WTC11 (cell line): ENCODE measurements around the gene CD101. TPM values are rescaled to one million over a fixed set of nuclear protein-coding genes. Genes with fewer than 3 reads are reported as not detected.

ENCODE experiments used
- ATAC-seq: fragments of 200-7000 bp; cut with Tn5 transposase; 2 replicates; pipeline ENCODE4 v1.10.0; 2021; ENCODE audit warnings: mild to moderate bottlenecking, moderate library complexity
- CTCF ChIA-PET: fragments of 300-600 bp; sonication (Branson Sonifier 250); formaldehyde crosslinking; loops from one replicate; lab custom pipeline; 2021; ENCODE audit warnings: antibody characterized with exemption; lab: Charles Lee
- POLR2A ChIA-PET: fragments of 350-600 bp; sonication (Branson Sonifier 250); formaldehyde crosslinking; loops from one replicate; lab custom pipeline; 2021; ENCODE audit warnings: antibody characterized with exemption; lab: Charles Lee
- DNase-seq: peaks from one replicate; pipeline ENCODE4 v3.0.0; 2021; ENCODE audit warnings: low spot score
- H3K27ac Mint-ChIP-seq: 2 replicates; pipeline ENCODE4 v1.8.0; 2021; ENCODE audit warnings: mixed read lengths
- H3K27me3 Mint-ChIP-seq: 2 replicates; pipeline ENCODE4 v1.8.0; 2021; ENCODE audit warnings: low read depth, mild to moderate bottlenecking, moderate library complexity, mixed read lengths
- H3K36me3 Mint-ChIP-seq: 2 replicates; pipeline ENCODE4 v1.8.0; 2021; ENCODE audit warnings: mixed read lengths
- H3K4me1 Mint-ChIP-seq: 2 replicates; pipeline ENCODE4 v1.8.0; 2022; ENCODE audit warnings: mixed read lengths
- H3K4me3 Mint-ChIP-seq: 2 replicates; pipeline ENCODE4 v1.8.0; 2021; ENCODE audit warnings: mild to moderate bottlenecking, moderate library complexity, mixed read lengths
- H3K9me3 Mint-ChIP-seq: 2 replicates; pipeline ENCODE4 v1.8.0; 2021; ENCODE audit warnings: mixed read lengths
- ATF1 ChIP-seq: sonication (generic); formaldehyde crosslinking; IDR thresholded peaks from 2 replicates; pipeline ENCODE4 v1.8.1; 2023; ENCODE audit warnings: mild to moderate bottlenecking, moderate library complexity, missing genetic modification reagents
- ATF3 ChIP-seq: sonication (generic); formaldehyde crosslinking; conservative IDR thresholded peaks from 2 replicates; pipeline ENCODE4 v1.8.1; 2022; ENCODE audit warnings: mild to moderate bottlenecking, missing genetic modification reagents
- CBFB ChIP-seq: sonication (generic); formaldehyde crosslinking; IDR thresholded peaks from 2 replicates; pipeline ENCODE4 v1.8.1; 2022; ENCODE audit warnings: mild to moderate bottlenecking, low read depth, missing genetic modification reagents
- GRHL2 ChIP-seq: fragments of 250-450 bp; sonication (Bioruptor Pico); IDR thresholded peaks from 2 replicates; pipeline ENCODE4 v1.8.0; 2022; ENCODE audit warnings: mild to moderate bottlenecking, moderate library complexity; ENCODE audit not compliant: insufficient replicate concordance, severe bottlenecking
- RELA ChIP-seq: sonication (generic); formaldehyde crosslinking; IDR thresholded peaks from 2 replicates; pipeline ENCODE4 v1.8.1; 2022; ENCODE audit warnings: missing genetic modification reagents, mild to moderate bottlenecking, borderline replicate concordance
- SMAD3 ChIP-seq: sonication (generic); formaldehyde crosslinking; IDR thresholded peaks from 2 replicates; pipeline ENCODE4 v1.8.0; 2022; ENCODE audit warnings: missing genetic modification reagents, mild to moderate bottlenecking, borderline replicate concordance
- SMAD4 ChIP-seq: sonication (generic); formaldehyde crosslinking; IDR thresholded peaks from 2 replicates; pipeline ENCODE4 v1.8.0; 2022; ENCODE audit warnings: mild to moderate bottlenecking, missing genetic modification reagents
- ZBTB21 ChIP-seq: sonication (generic); formaldehyde crosslinking; IDR thresholded peaks from 2 replicates; pipeline ENCODE4 v1.8.1; 2023; ENCODE audit warnings: mild to moderate bottlenecking, missing genetic modification reagents, borderline replicate concordance
- ZNF138 ChIP-seq: sonication (generic); formaldehyde crosslinking; conservative IDR thresholded peaks from 2 replicates; pipeline ENCODE4 v1.8.1; 2022; ENCODE audit warnings: mild to moderate bottlenecking, moderate library complexity, missing genetic modification reagents
- ZNF219 ChIP-seq: sonication (generic); formaldehyde crosslinking; IDR thresholded peaks from 2 replicates; pipeline ENCODE4 v1.8.0; 2023; ENCODE audit warnings: missing genetic modification reagents, mild to moderate bottlenecking, borderline replicate concordance
- ZNF232 ChIP-seq: sonication (generic); formaldehyde crosslinking; IDR thresholded peaks from 2 replicates; pipeline ENCODE4 v1.8.0; 2022; ENCODE audit warnings: mild to moderate bottlenecking, missing genetic modification reagents
- ZNF281 ChIP-seq: sonication (generic); formaldehyde crosslinking; IDR thresholded peaks from 2 replicates; pipeline ENCODE4 v1.8.0; 2023; ENCODE audit warnings: mild to moderate bottlenecking, missing genetic modification reagents
- ZNF425 ChIP-seq: fragments of 250-450 bp; sonication (Bioruptor Pico); conservative IDR thresholded peaks from 2 replicates; pipeline ENCODE4 v1.9.0; 2021; ENCODE audit warnings: mild to moderate bottlenecking
- total RNA-seq: library from RNA; stranded (reverse); gene quantifications from 3 replicates; pipeline ENCODE4 v1.2.3, GENCODE V29; 2021
- TF ChIP-seq, protein P1 (sequence below): sonication (generic); formaldehyde crosslinking; IDR thresholded peaks from 2 replicates; pipeline ENCODE4 v1.8.0; 2022; ENCODE audit warnings: missing genetic modification reagents
- TF ChIP-seq, protein P2 (sequence below): sonication (generic); formaldehyde crosslinking; IDR thresholded peaks from 2 replicates; pipeline ENCODE4 v1.8.1; 2022; ENCODE audit warnings: mild to moderate bottlenecking, moderate library complexity, missing genetic modification reagents
- TF ChIP-seq, protein P3 (sequence below): sonication (generic); formaldehyde crosslinking; IDR thresholded peaks from 2 replicates; pipeline ENCODE4 v1.8.1; 2023; ENCODE audit warnings: mild to moderate bottlenecking, missing genetic modification reagents, moderate library complexity

CD101 gene
- total RNA-seq, 1 experiment from 2014 or later: 1.4 TPM

- no peak for TF ChIP-seq ZNF219 (CRISPR knock-in tag)
- no peak for TF ChIP-seq ZNF138 (CRISPR knock-in tag)
- TF ChIP-seq, protein P1, sequence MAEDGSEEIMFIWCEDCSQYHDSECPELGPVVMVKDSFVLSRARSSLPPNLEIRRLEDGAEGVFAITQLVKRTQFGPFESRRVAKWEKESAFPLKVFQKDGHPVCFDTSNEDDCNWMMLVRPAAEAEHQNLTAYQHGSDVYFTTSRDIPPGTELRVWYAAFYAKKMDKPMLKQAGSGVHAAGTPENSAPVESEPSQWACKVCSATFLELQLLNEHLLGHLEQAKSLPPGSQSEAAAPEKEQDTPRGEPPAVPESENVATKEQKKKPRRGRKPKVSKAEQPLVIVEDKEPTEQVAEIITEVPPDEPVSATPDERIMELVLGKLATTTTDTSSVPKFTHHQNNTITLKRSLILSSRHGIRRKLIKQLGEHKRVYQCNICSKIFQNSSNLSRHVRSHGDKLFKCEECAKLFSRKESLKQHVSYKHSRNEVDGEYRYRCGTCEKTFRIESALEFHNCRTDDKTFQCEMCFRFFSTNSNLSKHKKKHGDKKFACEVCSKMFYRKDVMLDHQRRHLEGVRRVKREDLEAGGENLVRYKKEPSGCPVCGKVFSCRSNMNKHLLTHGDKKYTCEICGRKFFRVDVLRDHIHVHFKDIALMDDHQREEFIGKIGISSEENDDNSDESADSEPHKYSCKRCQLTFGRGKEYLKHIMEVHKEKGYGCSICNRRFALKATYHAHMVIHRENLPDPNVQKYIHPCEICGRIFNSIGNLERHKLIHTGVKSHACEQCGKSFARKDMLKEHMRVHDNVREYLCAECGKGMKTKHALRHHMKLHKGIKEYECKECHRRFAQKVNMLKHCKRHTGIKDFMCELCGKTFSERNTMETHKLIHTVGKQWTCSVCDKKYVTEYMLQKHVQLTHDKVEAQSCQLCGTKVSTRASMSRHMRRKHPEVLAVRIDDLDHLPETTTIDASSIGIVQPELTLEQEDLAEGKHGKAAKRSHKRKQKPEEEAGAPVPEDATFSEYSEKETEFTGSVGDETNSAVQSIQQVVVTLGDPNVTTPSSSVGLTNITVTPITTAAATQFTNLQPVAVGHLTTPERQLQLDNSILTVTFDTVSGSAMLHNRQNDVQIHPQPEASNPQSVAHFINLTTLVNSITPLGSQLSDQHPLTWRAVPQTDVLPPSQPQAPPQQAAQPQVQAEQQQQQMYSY (CRISPR knock-in tag): no peak
- no peak for TF ChIP-seq ZBTB21 (CRISPR knock-in tag)
- TF ChIP-seq ATF3 (CRISPR knock-in tag): no peak
- TF ChIP-seq, protein P2, sequence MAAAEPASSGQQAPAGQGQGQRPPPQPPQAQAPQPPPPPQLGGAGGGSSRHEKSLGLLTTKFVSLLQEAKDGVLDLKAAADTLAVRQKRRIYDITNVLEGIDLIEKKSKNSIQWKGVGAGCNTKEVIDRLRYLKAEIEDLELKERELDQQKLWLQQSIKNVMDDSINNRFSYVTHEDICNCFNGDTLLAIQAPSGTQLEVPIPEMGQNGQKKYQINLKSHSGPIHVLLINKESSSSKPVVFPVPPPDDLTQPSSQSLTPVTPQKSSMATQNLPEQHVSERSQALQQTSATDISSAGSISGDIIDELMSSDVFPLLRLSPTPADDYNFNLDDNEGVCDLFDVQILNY (CRISPR knock-in tag): no peak
- no peak for TF ChIP-seq ZNF281 (CRISPR knock-in tag)
- TF ChIP-seq CBFB (CRISPR knock-in tag): no peak
- TF ChIP-seq ZNF232 (CRISPR knock-in tag): no peak
- TF ChIP-seq SMAD4 (CRISPR knock-in tag): no peak
- TF ChIP-seq RELA (CRISPR knock-in tag): no peak
- TF ChIP-seq, protein P3, sequence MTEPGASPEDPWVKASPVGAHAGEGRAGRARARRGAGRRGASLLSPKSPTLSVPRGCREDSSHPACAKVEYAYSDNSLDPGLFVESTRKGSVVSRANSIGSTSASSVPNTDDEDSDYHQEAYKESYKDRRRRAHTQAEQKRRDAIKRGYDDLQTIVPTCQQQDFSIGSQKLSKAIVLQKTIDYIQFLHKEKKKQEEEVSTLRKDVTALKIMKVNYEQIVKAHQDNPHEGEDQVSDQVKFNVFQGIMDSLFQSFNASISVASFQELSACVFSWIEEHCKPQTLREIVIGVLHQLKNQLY (CRISPR knock-in tag): no peak
- no peak for TF ChIP-seq ZNF425 (CRISPR knock-in tag)
- no peak for TF ChIP-seq SMAD3 (CRISPR knock-in tag)
- no peak for TF ChIP-seq GRHL2
- no peak for TF ChIP-seq ATF1
- no peak overlapping the region for H3K27ac Mint-ChIP-seq
- peaks cover 27% of the 10 kb centered on the region for H3K4me1 Mint-ChIP-seq
- ATAC-seq (no peak), DNase-seq (no peak)
- H3K4me3 Mint-ChIP-seq: no peak overlapping the region
- POLR2A ChIA-PET: no interaction called here
- no peaks in the 10 kb centered on the region for H3K27me3 Mint-ChIP-seq
- peaks cover 25% of the 10 kb centered on the region for H3K9me3 Mint-ChIP-seq
- H3K36me3 Mint-ChIP-seq: peaks cover 40% of the 10 kb centered on the region
- CTCF ChIA-PET: no interaction called here
Measured at GRCh38 chr1:116991171-116991845, 10.3 kb upstream of the CD101 start.
